Subcutaneous adipose tissue (tissue), 4 donors: ENCODE data around the gene DLG3. TPM values are rescaled to one million over a fixed set of nuclear protein-coding genes. Genes with fewer than 3 reads are reported as not detected.

ENCODE experiments used
- CTCF ChIP-seq: fragments of 450-650 bp; IDR thresholded peaks from one replicate; pipeline ENCODE4 v1.5.1; 2016; ENCODE audit warnings: low read depth, mild to moderate bottlenecking, control low read depth, antibody characterized with exemption, moderate library complexity
- total RNA-seq, 4 donors: library from RNA; depleted of rRNA; stranded (reverse); fragments of >200 nt; gene quantifications; one replicate each; pipeline ENCODE4 v1.1.0, GENCODE V29; 2016

Gene DLG3
- total RNA-seq, 4 donors from 2014 or later, result 2.5 to 3.3 (median 2.6) TPM

DNA sequence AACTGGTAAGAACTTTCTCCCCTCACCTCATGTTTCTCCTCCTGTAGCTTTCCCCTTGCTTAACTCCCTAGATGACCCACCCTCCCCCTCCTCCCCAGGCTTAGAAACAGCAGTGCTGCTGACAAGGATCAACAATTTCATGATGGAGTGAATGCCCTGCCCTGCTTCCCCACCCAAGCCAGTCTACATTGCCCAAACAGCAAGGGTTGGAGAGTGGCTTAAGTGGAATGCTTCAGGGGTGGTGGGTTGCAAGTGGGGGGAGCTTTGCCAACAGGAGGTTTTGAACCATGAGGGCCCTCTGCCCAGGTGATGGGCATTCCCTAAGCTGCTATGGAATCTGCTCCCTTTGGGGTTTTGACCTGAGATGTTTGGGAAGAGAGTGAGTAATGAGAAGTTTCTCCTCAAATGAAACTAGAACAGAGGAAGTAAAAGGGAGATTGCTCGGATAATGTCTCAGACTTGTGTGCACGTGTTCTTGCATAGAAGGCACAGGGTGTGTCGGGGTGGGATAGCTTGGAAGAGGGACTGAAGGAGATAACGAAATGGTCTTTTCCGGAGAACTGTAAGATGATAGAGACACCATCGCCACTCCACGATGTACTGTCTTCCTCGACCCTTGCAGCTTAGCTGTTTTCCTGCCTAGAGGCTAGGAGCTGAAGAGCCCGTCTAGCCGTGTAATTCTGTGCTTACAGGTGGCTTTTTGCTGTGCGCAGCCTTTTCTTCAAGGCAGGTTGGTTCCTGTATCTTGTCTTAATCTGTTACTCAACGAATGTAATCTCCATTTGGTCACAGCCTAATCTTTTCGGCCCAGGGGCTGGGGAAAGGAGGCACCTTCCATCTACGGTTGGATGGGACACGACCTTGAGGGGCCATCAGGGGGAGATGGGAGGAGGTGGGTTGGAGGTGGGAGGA, 11.4 kb upstream of the DLG3 start:
- no peak for TF ChIP-seq CTCF

GRCh38 chrX:70433848-70434351, 10.7 kb upstream of the DLG3 start:
- no peak for TF ChIP-seq CTCF

DNA sequence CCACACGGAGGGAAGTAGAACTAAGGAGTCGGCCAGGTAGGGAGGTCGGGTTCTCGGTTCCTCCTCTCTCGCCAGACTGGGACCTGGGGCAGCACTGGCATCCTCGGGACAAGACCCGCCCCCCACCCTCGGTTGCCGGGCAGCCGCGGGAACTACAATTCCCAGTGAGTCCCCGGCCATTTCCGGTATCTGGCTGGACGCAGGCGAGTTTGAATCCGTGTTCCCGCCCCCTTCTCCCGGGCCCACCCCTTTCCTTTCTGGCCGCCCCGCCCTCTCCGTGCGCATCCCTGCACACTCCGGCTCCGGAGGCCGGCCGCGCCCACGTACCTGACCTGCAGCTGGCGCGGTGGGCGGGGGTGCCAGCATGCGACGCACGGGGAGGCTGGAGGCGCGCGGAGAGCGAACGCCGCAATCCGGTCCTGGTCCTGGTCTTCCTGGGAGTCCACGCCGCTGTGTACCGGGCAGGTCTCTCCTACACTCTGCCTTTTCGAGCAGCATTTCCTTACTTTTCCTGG, 10.2 kb upstream of the DLG3 start:
- no peak for TF ChIP-seq CTCF

- TF ChIP-seq CTCF, result no peak
Measured at GRCh38 chrX:70434914-70435586, 9.6 kb upstream of the DLG3 start.

DNA sequence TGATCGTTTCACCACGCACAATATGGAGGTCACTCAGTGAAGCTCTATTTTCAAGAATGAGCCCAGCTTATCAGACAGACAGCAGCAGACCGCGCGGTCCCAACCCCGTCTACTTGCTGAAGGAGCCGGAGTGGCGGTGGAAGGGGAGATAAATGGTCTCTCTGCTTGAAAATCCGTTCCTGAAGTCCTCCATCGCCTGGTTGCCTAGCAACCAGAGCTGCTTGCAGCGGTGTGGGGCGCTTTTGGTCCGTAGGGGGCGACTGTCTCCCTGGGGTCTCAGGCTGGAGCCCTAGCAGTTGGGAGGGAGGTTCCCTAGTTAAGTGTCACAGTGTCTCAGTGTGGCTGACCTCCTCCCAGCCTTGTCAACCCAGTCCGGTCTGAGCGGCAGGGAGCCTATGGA, 8.3 kb upstream of the DLG3 start:
- TF ChIP-seq CTCF, result no peak

GRCh38 chrX:70437011-70437410, 7.6 kb upstream of the DLG3 start:
- no peak for TF ChIP-seq CTCF
